Sigmoid colon (tissue), 4 donors: ENCODE data around the gene TREML4.

Source experiments
- CTCF ChIP-seq, 4 experiments: fragments of 450-650 bp in 3 of 4; fragments of 200-600 bp in 1 of 4; IDR thresholded peaks; one replicate each; pipeline ENCODE4 v1.5.1; 2016 to 2019; ENCODE audit warnings: antibody characterized with exemption in 4 of 4, mild to moderate bottlenecking in 3 of 4, moderate library complexity in 2 of 4
- EP300 ChIP-seq, 4 donors: sonication (generic); formaldehyde crosslinking; IDR thresholded peaks; one replicate each; pipeline ENCODE4 v1.6.1; 2017; ENCODE audit warnings: antibody characterized with exemption in 4 of 4
- POLR2A ChIP-seq, 2 donors: fragments of 450-650 bp; IDR thresholded peaks; one replicate each; pipeline ENCODE4 v1.6.1; 2016; ENCODE audit warnings: antibody characterized with exemption in 2 of 2, mild to moderate bottlenecking in 2 of 2, moderate library complexity in 2 of 2
- POLR2AphosphoS5 ChIP-seq, 4 donors: sonication (generic); formaldehyde crosslinking; IDR thresholded peaks; one replicate each; pipeline ENCODE4 v1.6.1; 2017; ENCODE audit warnings: antibody characterized with exemption in 4 of 4

GRCh38 chr6:41231246-41231645, 3.1 kb downstream of the TREML4 start:
- TF ChIP-seq CTCF (IDR thresholded peaks at IDR 0.05) (no peak), POLR2A (IDR thresholded peaks at IDR 0.05) (no peak), POLR2AphosphoS5 (IDR thresholded peaks at IDR 0.05) (no peak), EP300 (IDR thresholded peaks at IDR 0.05) (no peak)
